Panc1 (cell line): ENCODE data around the gene FAM187B. TPM values are rescaled to one million over a fixed set of nuclear protein-coding genes. Genes with fewer than 3 reads are reported as not detected.

Experiments
- ATAC-seq: fragments of 200-7000 bp; cut with Tn5 transposase; 2 replicates; pipeline ENCODE4 v1.9.1; 2020; ENCODE audit warnings: mild to moderate bottlenecking, moderate library complexity
- BruUV-seq: library from RNA; stranded (reverse); fragments of 400-500 nt; replicated peaks from 2 replicates; lab custom pipeline; 2021; lab: Mats Ljungman, UMichigan
- CTCF ChIA-PET: fragments of 300-600 bp; sonication (Branson Sonifier 250); formaldehyde crosslinking; loops from one replicate; lab custom pipeline; 2022; ENCODE audit warnings: antibody characterized with exemption; lab: Charles Lee
- POLR2A ChIA-PET: fragments of 300-600 bp; sonication (Branson Sonifier 250); formaldehyde crosslinking; loops from one replicate; lab custom pipeline; 2022; ENCODE audit warnings: antibody characterized with exemption; lab: Charles Lee
- DNase-seq: peaks from one replicate; pipeline ENCODE4 v3.0.0-alpha.2; 2010; ENCODE audit warnings: low read depth, low spot score
- H3K27ac ChIP-seq: 2 replicates; pipeline ENCODE4 v1.5.1; 2011; ENCODE audit warnings: mild to moderate bottlenecking, low read length, inconsistent platforms
- H3K27me3 ChIP-seq: fragments of 200-500 bp; sonication (Bioruptor generic); 2 replicates; pipeline ENCODE4 v1.6.0; 2014; ENCODE audit warnings: low read length, inconsistent platforms; ENCODE audit not compliant: control insufficient read depth, insufficient read depth
- H3K36me3 ChIP-seq: fragments of 200-500 bp; sonication (Bioruptor generic); 2 replicates; pipeline ENCODE4 v1.5.1; 2014; ENCODE audit warnings: inconsistent platforms, mild to moderate bottlenecking, low read length, moderate library complexity; ENCODE audit not compliant: control insufficient read depth, insufficient read depth
- H3K4me1 ChIP-seq: 2 replicates; pipeline ENCODE4 v1.5.1; 2011; ENCODE audit warnings: inconsistent platforms, mild to moderate bottlenecking, low read length, moderate library complexity; ENCODE audit not compliant: control insufficient read depth, insufficient read depth
- H3K4me3 ChIP-seq, 2 experiments: 2 replicates each; pipeline ENCODE4 v1.5.1; 2011 to 2012; ENCODE audit warnings: low read depth in 2 of 2, low read length in 2 of 2, mild to moderate bottlenecking in 2 of 2, inconsistent platforms in 1 of 2, moderate library complexity in 1 of 2
- H3K9me3 ChIP-seq: fragments of 200-500 bp; sonication (Bioruptor generic); 2 replicates; pipeline ENCODE4 v1.5.1; 2014; ENCODE audit warnings: low read depth, mild to moderate bottlenecking, inconsistent platforms, low read length, moderate library complexity; ENCODE audit not compliant: control insufficient read depth, insufficient read depth
- CTCF ChIP-seq: fragments of 450-650 bp; IDR thresholded peaks from 2 replicates; pipeline ENCODE4 v1.5.1; 2017; ENCODE audit warnings: mild to moderate bottlenecking
- POLR2AphosphoS5 ChIP-seq: IDR thresholded peaks from 2 replicates; pipeline ENCODE4 v1.6.1; 2012; ENCODE audit warnings: mild to moderate bottlenecking, low read depth, low read length, moderate library complexity
- REST ChIP-seq, 2 experiments: IDR thresholded peaks; 2 replicates each; pipeline ENCODE4 v1.6.1; 2011 to 2012; ENCODE audit warnings: low read depth in 2 of 2, control low read depth in 1 of 2, low read length in 1 of 2, mild to moderate bottlenecking in 1 of 2, moderate library complexity in 1 of 2; ENCODE audit not compliant: insufficient read depth in 1 of 2
- SIN3A ChIP-seq: IDR thresholded peaks from 2 replicates; pipeline ENCODE4 v1.6.1; 2012; ENCODE audit warnings: low read depth, mild to moderate bottlenecking, low read length, moderate library complexity, borderline replicate concordance; ENCODE audit not compliant: insufficient read depth
- TCF7L2 ChIP-seq: IDR thresholded peaks from 2 replicates; pipeline ENCODE4 v1.6.1; 2011; ENCODE audit warnings: mild to moderate bottlenecking, low read depth, low read length, inconsistent platforms
- in situ Hi-C: cut with HindIII; loops from 2 replicates; pipeline ENCODE4 v1.10.0; 2016; ENCODE audit warnings: low sequenced_read_pairs, low pct_unique_long_range_greater_than_20kb
- intact Hi-C: fragments of 100-400 bp; cut with micrococcal nuclease; formaldehyde crosslinking; loops from one replicate; pipeline ENCODE4 v1.10.0; 2022; ENCODE audit not compliant: unreplicated experiment
- total RNA-seq: library from RNA; stranded (reverse); gene quantifications from one replicate; pipeline ENCODE4 v1.2.1, GENCODE V29; 2021; ENCODE audit not compliant: unreplicated experiment

Gene FAM187B
- total RNA-seq, 1 experiment from 2014 or later = not detected

GRCh38 chr19:35267353-35267817, 38.8 kb upstream of the FAM187B start:
- in situ Hi-C loops = no loop called here
- ATAC-seq (no peak), DNase-seq (no peak)
- peak overlapping the region; percentile 86 to 93 for H3K4me3 ChIP-seq
- H3K4me1 ChIP-seq = peaks cover 25% of the 10 kb centered on the region
- CTCF ChIA-PET = no interaction called here
- H3K27me3 ChIP-seq = no peaks in the 10 kb centered on the region
- POLR2A ChIA-PET = no interaction called here
- TSS peak; percentile 81 for BruUV-seq
- H3K36me3 ChIP-seq = peaks cover 14% of the 10 kb centered on the region; the same call in 1 of the 2 replicates
- intact Hi-C loops = no loop called here
- H3K9me3 ChIP-seq = no peaks in the 10 kb centered on the region
- peak overlapping the region; percentile 99 for H3K27ac ChIP-seq
- TF ChIP-seq SIN3A = no peak
- TF ChIP-seq CTCF = no peak
- TF ChIP-seq TCF7L2 = no peak
- no peak for TF ChIP-seq POLR2AphosphoS5
- no peak for TF ChIP-seq REST (IDR thresholded peaks at IDR 0.05; ENCODE audit: insufficient read depth in 1 of 2, low read depth in 2 of 2, low read length in 1 of 2)

- ATAC-seq (no peak), DNase-seq (no peak)
- 0 out of 4 replicates have a peak, but pooled peaks of 1 of the 2 experiments have one; percentile 8 for TF ChIP-seq REST (IDR thresholded peaks at IDR 0.05; ENCODE audit: insufficient read depth in 1 of 2, low read depth in 2 of 2, low read length in 1 of 2)
- no peak for TF ChIP-seq SIN3A
- no peak for TF ChIP-seq CTCF
- peak; percentile 23 for TF ChIP-seq POLR2AphosphoS5
- TF ChIP-seq TCF7L2 = no peak
- POLR2A ChIA-PET = no interaction called here
- Histone ChIP-seq H3K36me3 (peaks cover 14% of the 10 kb centered on the region; the same call in 1 of the 2 replicates), H3K9me3 (no peaks in the 10 kb centered on the region), H3K27me3 (no peaks in the 10 kb centered on the region), H3K4me3 (peak overlapping the region; percentile 86 to 93), H3K4me1 (peaks cover 28% of the 10 kb centered on the region), H3K27ac (peak overlapping the region; percentile 99)
- in situ Hi-C loops (no loop called here), intact Hi-C loops (no loop called here)
- CTCF ChIA-PET = no interaction called here
- BruUV-seq = no TSS peak
Observed at GRCh38 chr19:35266520-35267352, 38.2 kb upstream of the FAM187B start.
